Skin of body (tissue), 2 donors: ENCODE data around the gene ABCG5. TPM values are rescaled to one million over a fixed set of nuclear protein-coding genes. Genes with fewer than 3 reads are reported as not detected.

Experiments used
- small RNA-seq: library from RNA; depleted of rRNA; stranded (forward); fragments of <200 nt; gene quantifications from one replicate; pipeline ENCODE3, GENCODE V24; 2014; ENCODE audit warnings: low replicate concordance
- total RNA-seq: library from RNA; depleted of rRNA; stranded (reverse); fragments of >200 nt; gene quantifications from one replicate; pipeline ENCODE4 v1.2.3, GENCODE V29; 2014

The ABCG5 gene
- total RNA-seq, 1 donor from 2014 or later: not detected

Small RNA genes lying within 50 kb of the gene (small RNA-seq; reads per million reads assigned to genes)
- not detected for gene RN7SKP66

Other genes starting within 250 kb of the ABCG5 start
- 43.2 TPM for gene THADA, start 242.8 kb downstream of the ABCG5 start, total RNA-seq
- 39.3 TPM for gene PLEKHH2, start 201.6 kb downstream of the ABCG5 start, total RNA-seq
- 0.89 TPM for gene C1GALT1C1L, start 162.4 kb downstream of the ABCG5 start, total RNA-seq
- 32.4 TPM for gene DYNC2LI1, start 64.8 kb downstream of the ABCG5 start, total RNA-seq
- under 0.01 TPM for gene ABCG8, start 132 bp upstream of the ABCG5 start, total RNA-seq
- 74.8 TPM for gene LRPPRC, start 157.2 kb upstream of the ABCG5 start, total RNA-seq